HG03460 (cell line): ENCODE data around the gene MEA1.
"Not testable (repeated sequence)": the region's sequence is repeated elsewhere in the genome, so short reads cannot be mapped to it uniquely, and the experiment has no call there.

Source experiments
- ATAC-seq: cut with Tn5 transposase; IDR thresholded peaks from one replicate; pipeline ENCODE4 v1.9.1; 2021; ENCODE audit not compliant: unreplicated experiment

Gene MEA1

DNA sequence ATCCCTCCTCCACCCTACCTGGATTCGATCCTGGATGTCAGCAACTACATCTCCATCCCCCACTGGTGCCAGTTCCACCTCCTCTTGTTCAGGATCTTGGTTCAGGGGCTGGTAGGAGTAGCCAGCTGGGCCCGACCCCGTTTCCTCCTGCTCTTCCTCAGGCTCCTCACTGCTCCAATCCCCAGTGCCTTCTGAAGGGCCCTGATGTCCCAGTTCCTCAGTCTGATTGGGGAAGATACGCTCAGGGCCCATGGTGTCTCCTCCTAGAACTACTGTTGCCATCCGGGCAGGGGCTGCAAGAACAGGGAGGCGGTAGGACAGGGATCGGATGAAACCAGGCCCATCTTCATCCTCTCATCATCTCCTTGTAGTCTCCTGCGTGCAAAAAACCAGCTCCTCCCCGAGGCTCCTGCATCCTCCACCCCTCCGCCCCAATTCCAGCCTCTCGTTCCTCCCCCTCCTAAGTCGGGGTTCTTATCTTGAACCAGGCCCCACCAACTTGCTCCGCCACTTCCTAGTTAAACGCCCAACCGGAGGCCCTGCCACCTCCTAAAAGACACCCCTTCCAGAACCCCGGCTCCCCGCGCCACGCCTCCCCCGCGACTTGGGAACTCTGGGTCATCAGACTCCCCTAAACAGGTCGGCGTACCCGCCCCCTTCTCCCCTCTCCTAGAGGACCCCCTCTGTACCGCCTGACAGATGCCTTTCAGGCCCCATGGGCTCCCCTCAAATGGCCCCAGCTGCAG, 476 bp downstream of the MEA1 start:
- no peak for ATAC-seq

GRCh38 chr6:43012364-43012763, 1.4 kb downstream of the MEA1 start:
- ATAC-seq: no peak

DNA sequence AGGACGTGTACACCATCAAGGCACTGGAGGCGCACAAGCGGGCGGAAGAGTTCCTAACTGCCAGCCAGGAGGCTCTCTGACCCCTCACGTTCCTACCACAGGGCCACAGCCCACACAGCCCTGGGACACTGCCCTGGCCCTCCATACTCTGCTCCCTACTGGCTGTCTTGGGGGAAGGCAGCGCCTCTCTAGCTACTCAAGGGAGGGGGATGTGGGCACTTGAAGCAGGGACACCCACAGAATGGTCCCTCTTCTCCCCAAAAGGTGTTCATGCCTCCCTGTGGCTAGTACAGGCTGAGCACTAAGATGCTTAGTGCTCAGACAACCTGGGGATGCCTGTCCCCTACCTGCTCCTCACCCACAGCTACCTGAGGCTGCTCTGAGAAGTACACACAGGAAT, 2.5 kb downstream of the MEA1 start:
- ATAC-seq: no peak

DNA sequence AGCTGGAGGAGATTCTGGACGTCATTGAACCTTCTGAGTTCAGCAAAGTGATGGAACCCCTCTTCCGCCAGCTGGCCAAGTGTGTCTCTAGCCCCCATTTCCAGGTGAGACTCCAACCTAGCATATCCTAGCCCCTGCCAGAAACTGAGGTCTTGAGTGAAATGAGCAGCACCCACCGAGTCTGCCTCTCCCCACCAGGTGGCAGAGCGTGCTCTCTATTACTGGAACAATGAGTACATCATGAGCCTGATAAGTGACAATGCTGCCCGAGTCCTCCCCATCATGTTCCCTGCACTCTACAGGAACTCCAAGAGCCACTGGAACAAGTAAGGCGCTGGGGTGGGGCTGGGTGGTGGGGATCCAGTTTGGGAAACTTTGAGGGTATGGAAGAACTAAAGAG, 4.6 kb downstream of the MEA1 start:
- no peak for ATAC-seq

DNA sequence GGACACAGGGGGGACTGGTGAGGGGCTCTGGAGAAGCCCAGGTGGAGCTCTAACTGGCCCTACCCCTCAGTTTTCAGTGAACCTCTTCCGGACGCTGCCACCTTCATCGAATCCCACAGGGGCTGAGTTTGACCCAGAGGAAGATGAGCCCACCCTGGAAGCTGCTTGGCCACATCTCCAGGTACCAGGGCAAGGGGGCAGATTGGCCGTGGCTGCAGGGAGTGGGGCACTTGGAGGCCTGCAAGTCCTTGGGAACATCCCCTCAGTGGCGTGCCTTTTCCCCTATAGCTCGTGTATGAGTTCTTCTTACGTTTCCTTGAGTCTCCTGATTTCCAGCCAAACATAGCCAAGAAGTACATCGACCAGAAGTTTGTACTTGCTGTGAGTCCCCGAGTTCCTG, 6.6 kb downstream of the MEA1 start:
- ATAC-seq: no peak

DNA sequence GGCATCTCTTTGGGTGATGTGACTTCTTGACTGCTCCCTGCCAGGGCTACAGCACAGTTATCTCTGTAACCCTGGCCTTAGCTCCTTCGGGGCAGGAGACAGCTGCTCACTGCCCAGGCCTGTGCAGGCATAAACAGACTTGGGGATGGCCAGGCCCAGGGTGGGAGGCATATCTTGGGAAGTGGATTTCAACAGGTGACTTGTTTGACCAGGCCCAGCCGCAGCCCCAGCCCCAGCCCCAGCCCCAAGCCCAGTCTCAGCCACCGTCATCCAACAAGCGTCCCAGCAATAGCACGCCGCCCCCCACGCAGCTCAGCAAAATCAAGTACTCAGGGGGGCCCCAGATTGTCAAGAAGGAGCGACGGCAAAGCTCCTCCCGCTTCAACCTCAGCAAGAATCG, 7.5 kb downstream of the MEA1 start:
- ATAC-seq: no peak

DNA sequence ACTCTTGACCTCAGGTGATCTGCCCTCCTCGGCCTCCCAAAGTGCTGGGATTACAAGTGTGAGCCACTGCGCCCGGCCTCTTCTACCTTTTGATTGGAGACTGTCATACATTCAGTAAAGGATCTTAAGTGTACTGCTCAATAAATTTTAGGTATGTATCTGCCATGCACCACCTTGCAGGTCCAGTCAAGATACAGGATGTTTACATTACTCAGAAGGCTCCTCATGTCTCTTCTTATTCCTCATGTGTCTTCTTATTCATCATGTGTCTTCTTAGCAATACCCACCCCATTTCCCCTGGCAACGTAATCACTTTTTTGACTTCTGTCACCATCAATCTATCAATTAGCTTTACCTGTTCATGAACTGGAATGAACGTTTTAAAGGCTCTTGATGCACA, 7.9 kb downstream of the MEA1 start:
- ATAC-seq: no peak

DNA sequence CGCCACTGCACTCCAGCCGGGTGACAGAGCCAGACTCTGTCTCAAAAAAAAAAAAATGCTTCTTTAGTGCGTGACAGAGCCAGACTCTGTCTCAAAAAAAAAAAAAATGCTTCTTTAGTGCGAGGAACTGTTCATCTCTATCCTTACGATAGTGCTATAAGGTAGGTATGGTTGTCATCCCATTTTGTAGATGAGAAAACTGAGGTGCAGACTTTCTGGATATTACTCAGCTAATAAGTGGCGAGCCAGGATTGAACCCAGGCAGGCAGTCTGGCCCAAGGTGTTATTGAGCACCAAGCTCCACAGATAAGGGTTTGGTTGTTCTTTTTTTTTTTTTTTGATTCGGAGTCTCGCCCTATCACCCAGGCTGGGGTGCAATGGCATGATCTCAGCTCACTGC, 11.9 kb downstream of the MEA1 start:
- ATAC-seq: no peak

GRCh38 chr6:42998205-42998604, 15.5 kb downstream of the MEA1 start:
- not testable (repeated sequence) for ATAC-seq

DNA sequence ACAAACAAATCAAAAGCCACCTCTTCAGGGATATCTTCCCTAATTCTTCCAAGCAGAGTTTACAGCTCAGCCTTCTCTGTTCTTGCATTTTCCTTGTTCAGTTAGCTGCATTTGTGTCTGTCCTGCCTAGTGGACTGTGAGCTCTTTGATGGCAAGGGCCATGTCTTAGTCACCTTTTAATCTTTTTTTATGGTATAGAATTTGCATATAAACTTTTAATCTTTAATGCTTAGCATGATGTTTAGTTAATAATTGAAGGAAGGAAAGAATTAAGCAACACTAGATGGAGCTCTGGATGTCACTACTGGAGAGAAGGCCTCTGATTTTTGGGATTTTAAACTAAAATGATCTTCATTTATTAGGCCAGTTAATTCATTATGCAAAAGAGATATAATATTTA, 17.2 kb downstream of the MEA1 start:
- no peak for ATAC-seq

DNA sequence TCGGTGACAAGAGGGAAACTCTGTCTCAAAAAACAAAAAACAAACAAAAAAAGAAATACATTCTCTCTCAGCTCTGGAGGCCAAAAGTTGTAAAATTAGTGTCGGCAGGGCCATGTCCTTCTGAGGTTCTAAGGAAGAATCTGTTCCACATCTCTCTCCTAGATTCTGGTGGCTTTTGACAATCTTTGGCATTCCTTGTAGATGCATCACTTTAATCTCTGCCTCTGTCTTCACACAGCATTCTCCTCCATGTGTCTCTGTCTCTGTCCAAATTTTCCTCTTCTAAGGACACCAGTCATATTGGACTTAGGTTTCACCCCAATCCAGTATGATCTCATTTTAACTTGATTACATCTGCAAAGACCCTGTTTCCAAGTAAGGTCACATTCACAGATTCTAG, 20.3 kb downstream of the MEA1 start:
- no peak for ATAC-seq

DNA sequence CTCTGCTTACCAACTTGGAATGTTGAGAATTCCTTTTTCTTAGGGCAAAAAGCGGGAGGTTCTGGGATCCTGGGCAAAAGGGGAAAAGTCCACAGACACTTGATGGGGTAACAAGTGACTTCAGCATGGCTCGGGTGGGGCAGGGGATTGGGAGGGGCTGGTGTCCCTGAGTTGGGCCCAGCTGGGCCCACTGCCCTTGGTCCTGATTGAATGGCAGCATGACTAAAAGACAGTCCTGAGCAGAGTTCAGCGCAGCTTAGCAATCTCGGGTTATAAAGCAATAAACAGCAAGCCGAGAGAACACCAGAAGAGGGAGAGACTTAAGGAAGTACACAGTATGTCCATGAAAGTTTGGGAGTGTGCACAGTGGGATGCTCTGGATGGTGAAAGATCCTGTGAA, 23.8 kb downstream of the MEA1 start:
- no peak for ATAC-seq

- no peak for ATAC-seq
Observed at GRCh38 chr6:42988486-42989020, 25.2 kb downstream of the MEA1 start.

DNA sequence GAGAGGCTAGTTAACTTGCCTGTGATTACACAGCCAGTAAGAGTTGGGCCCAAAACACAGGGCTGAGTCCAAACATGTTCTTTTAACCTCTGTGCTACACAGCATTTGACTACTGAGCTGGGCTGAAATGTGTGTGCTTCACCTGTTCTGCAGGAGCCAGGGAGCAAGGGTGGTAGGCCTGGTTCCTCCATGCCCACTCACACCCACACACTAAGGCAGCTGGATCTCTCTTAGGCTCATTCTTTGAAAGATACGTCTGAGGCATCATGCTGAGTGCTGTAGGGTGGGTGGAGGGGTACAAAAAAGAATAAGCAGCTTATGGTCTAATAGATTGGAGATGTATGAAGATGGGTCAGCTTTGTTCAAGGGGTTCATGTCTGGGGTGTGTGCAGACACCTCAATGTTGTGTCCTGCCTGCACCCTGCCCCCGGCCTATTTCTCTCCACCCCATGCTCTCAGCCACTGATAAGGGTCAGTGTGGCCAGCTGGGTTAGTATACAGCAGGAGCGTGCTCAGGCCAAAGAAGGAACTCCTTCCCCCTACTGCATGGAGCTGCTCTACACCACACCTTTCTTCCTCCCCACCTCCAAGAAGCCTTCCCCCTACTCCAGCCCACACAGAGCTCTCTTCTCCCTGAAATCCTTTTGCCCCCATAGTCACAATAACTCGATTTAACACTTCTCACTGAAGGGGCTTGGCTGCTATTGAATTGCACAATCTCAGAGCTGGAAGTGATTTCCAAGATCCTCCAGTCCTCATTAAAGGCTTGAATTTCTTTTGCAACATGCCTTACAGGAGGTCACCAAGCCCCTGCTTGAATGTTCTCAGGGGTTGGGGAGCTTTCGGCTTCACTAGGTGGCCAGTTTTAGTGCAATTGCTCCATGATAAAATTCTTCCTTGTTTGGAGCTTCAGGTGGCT, 26.0 kb downstream of the MEA1 start:
- ATAC-seq: no peak

GRCh38 chr6:42984924-42985475, 28.7 kb downstream of the MEA1 start:
- ATAC-seq: no peak

DNA sequence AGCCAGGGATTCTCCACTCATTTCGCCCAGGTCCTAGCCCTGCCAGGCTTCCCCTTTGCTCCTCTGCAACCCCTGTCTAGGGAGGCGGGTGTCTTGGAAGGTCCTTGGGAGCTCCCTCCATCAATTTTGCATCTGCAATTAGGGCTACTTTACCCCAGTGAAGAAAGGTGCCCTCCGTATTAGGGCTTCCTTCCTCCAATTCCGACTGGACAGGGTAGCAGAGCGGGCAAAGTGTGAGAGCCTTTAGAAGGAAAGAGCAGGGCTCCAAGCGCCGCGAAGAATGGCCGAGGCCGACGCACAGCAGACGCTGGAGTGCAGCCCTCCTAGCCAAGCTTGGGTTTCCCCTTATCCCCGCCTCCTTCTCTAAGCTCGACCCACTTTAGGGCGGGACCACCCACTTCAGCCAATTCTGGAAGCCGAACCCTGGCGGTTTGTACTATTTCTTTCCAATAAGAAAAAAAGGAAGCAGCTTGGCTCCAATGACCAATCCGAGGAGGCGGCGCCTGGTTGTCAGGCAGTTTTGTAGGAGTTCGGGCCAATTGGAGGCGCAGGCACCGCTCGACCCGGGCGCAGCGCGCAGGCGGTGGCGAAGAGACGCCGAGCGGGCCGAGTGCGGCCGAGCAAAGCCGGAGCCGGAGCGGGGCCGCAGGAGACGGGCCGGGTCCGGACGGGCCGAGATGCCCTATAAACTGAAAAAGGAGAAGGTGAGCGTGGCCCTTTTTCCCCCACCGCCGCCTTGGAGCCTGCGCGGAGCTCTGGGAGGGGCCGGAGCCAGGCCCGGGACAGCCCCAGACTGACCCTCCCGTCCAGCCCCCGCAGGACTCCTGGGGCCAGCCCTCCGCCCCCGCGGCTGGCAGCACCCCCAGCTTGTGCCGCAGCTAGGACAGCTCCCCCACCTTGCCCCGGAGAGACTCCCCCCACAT, 29.5 kb downstream of the MEA1 start, which contains the start of gene PPP2R5D:
Gene PPP2R5D (plus strand): TSS at position 570 of the 923 bp plus-strand sequence. CDS start 108 bp downstream, at position 678.
- ATAC-seq: peak; percentile 94

GRCh38 chr6:42981836-42982235, 31.9 kb downstream of the MEA1 start:
- ATAC-seq: no peak

DNA sequence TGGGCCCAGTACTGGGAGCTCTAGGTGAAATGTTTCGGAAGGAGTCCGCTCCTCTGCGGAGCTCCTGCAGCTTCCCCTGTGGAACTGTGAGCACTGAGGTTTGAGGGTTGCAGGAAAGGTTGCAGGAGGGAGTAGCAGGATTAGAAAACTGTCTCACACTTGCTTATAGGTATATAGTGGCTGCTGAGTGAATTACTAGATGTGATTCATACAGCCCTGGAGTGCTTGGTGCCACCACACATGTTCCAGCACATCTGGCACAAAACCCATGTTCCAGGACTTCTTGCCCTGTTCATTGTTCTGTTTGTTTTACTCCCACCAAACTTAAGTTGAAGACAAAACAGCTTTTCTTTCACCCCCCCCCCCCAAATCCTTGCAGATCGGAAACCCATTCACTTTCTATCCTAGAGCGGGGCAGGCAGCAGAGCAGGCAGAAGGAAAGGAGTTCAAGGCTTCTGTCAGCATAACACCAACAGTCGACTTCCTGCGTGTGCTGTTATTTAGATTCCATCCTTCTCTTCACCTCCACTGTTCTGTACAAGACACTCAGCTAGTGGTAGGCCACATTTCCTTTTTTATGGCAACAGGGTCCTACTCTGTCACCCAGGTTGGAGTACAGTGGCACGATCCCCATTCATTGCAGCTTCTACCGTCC, 34.1 kb downstream of the MEA1 start:
- ATAC-seq: peak; percentile 4

DNA sequence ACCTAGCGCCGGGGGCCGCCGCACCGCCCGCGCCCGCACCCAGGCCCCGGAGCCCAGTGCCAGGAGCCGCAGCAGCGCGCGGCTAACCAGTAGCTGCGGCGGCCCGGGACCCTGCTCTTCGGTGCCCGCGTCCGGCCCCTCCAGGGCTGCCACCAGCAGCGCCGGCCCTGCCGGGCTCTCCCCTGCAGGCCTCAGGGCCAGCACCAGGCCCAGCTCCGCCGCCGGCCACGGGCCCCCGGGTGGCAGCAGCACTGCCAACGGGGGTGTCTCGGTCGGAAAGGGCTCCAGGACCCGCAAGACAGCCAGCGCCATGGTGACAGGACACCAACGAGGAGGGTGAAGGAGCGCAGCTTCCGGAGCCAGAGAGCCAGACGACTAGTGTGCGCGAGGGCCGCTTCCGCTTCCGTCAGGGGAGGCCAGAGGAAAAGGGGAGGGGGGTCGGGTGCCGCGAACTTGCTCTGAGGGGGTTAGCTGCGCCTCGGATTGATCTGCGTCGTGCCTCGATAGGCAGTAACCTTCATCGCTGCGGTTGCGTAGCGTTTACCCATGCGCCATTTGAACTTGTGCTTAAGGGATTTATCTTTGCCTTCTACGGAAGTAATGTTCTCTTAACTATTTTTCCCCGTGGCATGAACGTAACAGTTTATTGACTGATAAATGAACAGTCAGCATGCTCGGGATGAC, 34.8 kb downstream of the MEA1 start, which contains the start of gene PEX6:
Gene PEX6 (minus strand): TSS at position 343 of the 684 bp plus-strand sequence. CDS start 31 bp downstream, at position 312.
- peak; percentile 95 for ATAC-seq
